Measurements from ENCODE around the gene CAPN2.

The CAPN2 gene

GRCh38 chr1:223738465-223739365 is 26.4 kb downstream of the CAPN2 start (continued):
- TF ChIP-seq ZEB2 (tag by site-specific recombination; IDR thresholded peaks at IDR 0.05) (peak; percentile 54), ZNF600 (tag by site-specific recombination; IDR thresholded peaks at IDR 0.05) (peak; percentile 69), ZNF280C (tag by site-specific recombination; IDR thresholded peaks at IDR 0.05) (no peak), ZNF211 (tag by site-specific recombination; IDR thresholded peaks at IDR 0.05; ENCODE audit: low read depth) (no peak), ZNF548 (tag by site-specific recombination; IDR thresholded peaks at IDR 0.05) (no peak), SP2 (tag by site-specific recombination; IDR thresholded peaks at IDR 0.05) (no peak), ZNF138 (tag by site-specific recombination; IDR thresholded peaks at IDR 0.05; ENCODE audit: borderline replicate concordance) (no peak), ZNF433 (tag by site-specific recombination; IDR thresholded peaks at IDR 0.05; ENCODE audit: low read depth) (no peak), ZNF792 (tag by site-specific recombination; IDR thresholded peaks at IDR 0.05) (no peak), ZNF701 (tag by site-specific recombination; IDR thresholded peaks at IDR 0.05) (no peak), ZBTB44 (tag by site-specific recombination; IDR thresholded peaks at IDR 0.05) (peak; percentile 86), FEZF1 (tag by site-specific recombination; IDR thresholded peaks at IDR 0.05) (peak; percentile 98), ZNF133 (tag by site-specific recombination; IDR thresholded peaks at IDR 0.05) (no peak), ZNF2 (tag by site-specific recombination; IDR thresholded peaks at IDR 0.05) (no peak), ZNF221 (tag by site-specific recombination; IDR thresholded peaks at IDR 0.05; ENCODE audit: borderline replicate concordance) (no peak), ZSCAN16 (tag by site-specific recombination; IDR thresholded peaks at IDR 0.05) (no peak), RBAK (tag by site-specific recombination; IDR thresholded peaks at IDR 0.05) (no peak), PRDM1 (tag by site-specific recombination; IDR thresholded peaks at IDR 0.05) (no peak), ZNF148 (tag by site-specific recombination; IDR thresholded peaks at IDR 0.05; ENCODE audit: borderline replicate concordance) (no peak), ZNF175 (tag by site-specific recombination; IDR thresholded peaks at IDR 0.05) (no peak), ZNF423 (tag by site-specific recombination; IDR thresholded peaks at IDR 0.05) (0 out of 2 replicates have a peak, but pooled peaks have one; percentile 61), ZNF214 (tag by site-specific recombination; IDR thresholded peaks at IDR 0.05; ENCODE audit: borderline replicate concordance) (no peak), ZNF248 (tag by site-specific recombination; IDR thresholded peaks at IDR 0.05) (no peak), ZSCAN23 (tag by site-specific recombination; IDR thresholded peaks at IDR 0.05) (no peak)
- TF ChIP-seq, protein P1, sequence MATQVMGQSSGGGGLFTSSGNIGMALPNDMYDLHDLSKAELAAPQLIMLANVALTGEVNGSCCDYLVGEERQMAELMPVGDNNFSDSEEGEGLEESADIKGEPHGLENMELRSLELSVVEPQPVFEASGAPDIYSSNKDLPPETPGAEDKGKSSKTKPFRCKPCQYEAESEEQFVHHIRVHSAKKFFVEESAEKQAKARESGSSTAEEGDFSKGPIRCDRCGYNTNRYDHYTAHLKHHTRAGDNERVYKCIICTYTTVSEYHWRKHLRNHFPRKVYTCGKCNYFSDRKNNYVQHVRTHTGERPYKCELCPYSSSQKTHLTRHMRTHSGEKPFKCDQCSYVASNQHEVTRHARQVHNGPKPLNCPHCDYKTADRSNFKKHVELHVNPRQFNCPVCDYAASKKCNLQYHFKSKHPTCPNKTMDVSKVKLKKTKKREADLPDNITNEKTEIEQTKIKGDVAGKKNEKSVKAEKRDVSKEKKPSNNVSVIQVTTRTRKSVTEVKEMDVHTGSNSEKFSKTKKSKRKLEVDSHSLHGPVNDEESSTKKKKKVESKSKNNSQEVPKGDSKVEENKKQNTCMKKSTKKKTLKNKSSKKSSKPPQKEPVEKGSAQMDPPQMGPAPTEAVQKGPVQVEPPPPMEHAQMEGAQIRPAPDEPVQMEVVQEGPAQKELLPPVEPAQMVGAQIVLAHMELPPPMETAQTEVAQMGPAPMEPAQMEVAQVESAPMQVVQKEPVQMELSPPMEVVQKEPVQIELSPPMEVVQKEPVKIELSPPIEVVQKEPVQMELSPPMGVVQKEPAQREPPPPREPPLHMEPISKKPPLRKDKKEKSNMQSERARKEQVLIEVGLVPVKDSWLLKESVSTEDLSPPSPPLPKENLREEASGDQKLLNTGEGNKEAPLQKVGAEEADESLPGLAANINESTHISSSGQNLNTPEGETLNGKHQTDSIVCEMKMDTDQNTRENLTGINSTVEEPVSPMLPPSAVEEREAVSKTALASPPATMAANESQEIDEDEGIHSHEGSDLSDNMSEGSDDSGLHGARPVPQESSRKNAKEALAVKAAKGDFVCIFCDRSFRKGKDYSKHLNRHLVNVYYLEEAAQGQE (tag by site-specific recombination; IDR thresholded peaks at IDR 0.05), result no peak
- TF ChIP-seq, protein P2, sequence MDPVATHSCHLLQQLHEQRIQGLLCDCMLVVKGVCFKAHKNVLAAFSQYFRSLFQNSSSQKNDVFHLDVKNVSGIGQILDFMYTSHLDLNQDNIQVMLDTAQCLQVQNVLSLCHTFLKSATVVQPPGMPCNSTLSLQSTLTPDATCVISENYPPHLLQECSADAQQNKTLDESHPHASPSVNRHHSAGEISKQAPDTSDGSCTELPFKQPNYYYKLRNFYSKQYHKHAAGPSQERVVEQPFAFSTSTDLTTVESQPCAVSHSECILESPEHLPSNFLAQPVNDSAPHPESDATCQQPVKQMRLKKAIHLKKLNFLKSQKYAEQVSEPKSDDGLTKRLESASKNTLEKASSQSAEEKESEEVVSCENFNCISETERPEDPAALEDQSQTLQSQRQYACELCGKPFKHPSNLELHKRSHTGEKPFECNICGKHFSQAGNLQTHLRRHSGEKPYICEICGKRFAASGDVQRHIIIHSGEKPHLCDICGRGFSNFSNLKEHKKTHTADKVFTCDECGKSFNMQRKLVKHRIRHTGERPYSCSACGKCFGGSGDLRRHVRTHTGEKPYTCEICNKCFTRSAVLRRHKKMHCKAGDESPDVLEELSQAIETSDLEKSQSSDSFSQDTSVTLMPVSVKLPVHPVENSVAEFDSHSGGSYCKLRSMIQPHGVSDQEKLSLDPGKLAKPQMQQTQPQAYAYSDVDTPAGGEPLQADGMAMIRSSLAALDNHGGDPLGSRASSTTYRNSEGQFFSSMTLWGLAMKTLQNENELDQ (tag by site-specific recombination; IDR thresholded peaks at IDR 0.05; ENCODE audit: low read depth), result no peak

All from HEK293 (cell line).